OCI-LY3 (cell line): ENCODE data around the gene AMFR.

ENCODE experiments used
- H2AFZ ChIP-seq: fragments of 200-600, 300-600 bp; shearing (Covaris generic); 2 replicates; pipeline ENCODE4 v1.6.0; 2014; ENCODE audit warnings: antibody characterized with exemption, low read depth, low read length
- H3K27ac ChIP-seq: fragments of 200-600, 300-600 bp; sonication (generic); 2 replicates; pipeline ENCODE4 v1.5.1; 2014; ENCODE audit warnings: mild to moderate bottlenecking, low read length, moderate library complexity, mixed read lengths
- H3K27me3 ChIP-seq: fragments of 200-600, 300-600 bp; sonication (generic); 2 replicates; pipeline ENCODE4 v1.6.1; 2014; ENCODE audit warnings: low read depth, low read length, mixed read lengths
- H3K36me3 ChIP-seq: fragments of 200-600, 300-600 bp; sonication (generic); replicated peaks from 2 replicates; pipeline ENCODE3; 2014; ENCODE audit warnings: low read depth, low read length, mixed read lengths
- H3K4me1 ChIP-seq: fragments of 300-600, 200-600 bp; sonication (generic); 2 replicates; pipeline ENCODE4 v1.6.1; 2014; ENCODE audit warnings: low read length, mixed read lengths
- H3K4me2 ChIP-seq: fragments of 200-600, 300-600 bp; sonication (generic); 2 replicates; pipeline ENCODE4 v1.6.1; 2014; ENCODE audit warnings: low read length, mixed read lengths
- H3K4me3 ChIP-seq: fragments of 300-600, 200-600 bp; sonication (generic); 2 replicates; pipeline ENCODE4 v1.5.1; 2014; ENCODE audit warnings: antibody characterized with exemption, mild to moderate bottlenecking, low read length, moderate library complexity
- H3K79me2 ChIP-seq: fragments of 300-600, 200-600 bp; shearing (Covaris generic); 2 replicates; pipeline ENCODE4 v1.6.1; 2014; ENCODE audit warnings: mild to moderate bottlenecking, low read length, mixed read lengths
- H3K9ac ChIP-seq: fragments of 300-600, 200-600 bp; shearing (Covaris generic); 2 replicates; pipeline ENCODE4 v1.6.0; 2014; ENCODE audit warnings: mild to moderate bottlenecking, low read length, moderate library complexity
- H3K9me3 ChIP-seq: fragments of 200-600, 300-600 bp; shearing (Covaris generic); 2 replicates; pipeline ENCODE4 v1.6.1; 2014; ENCODE audit warnings: low read length, mixed read lengths; ENCODE audit not compliant: insufficient read depth
- H4K20me1 ChIP-seq: fragments of 200-600, 300-600 bp; sonication (generic); 2 replicates; pipeline ENCODE4 v1.6.1; 2016; ENCODE audit warnings: low read length, mixed read lengths; ENCODE audit not compliant: insufficient read depth
- EZH2phosphoT487 ChIP-seq: fragments of 200-600 bp; shearing (Covaris generic); IDR thresholded peaks from 2 replicates; pipeline ENCODE4 v1.6.1; 2018; ENCODE audit warnings: antibody characterized with exemption, mixed run types, low read depth
- TF ChIP-seq, protein P1 (sequence below): fragments of 200-600, 300-600 bp; sonication (generic); IDR thresholded peaks from 2 replicates; pipeline ENCODE4 v1.5.1; 2014; ENCODE audit warnings: antibody characterized with exemption, low read length, low read depth

Gene AMFR

GRCh38 chr16:56331915-56332314, 93.4 kb downstream of the AMFR start:
- Histone ChIP-seq H3K4me3 (no peak overlapping the region), H3K4me2 (no peak overlapping the region), H4K20me1 (no peaks in the 10 kb centered on the region), H3K27ac (no peak overlapping the region), H3K27me3 (no peaks in the 10 kb centered on the region), H3K36me3 (no peaks in the 10 kb centered on the region), H3K9me3 (no peaks in the 10 kb centered on the region), H3K4me1 (no peaks in the 10 kb centered on the region), H3K79me2 (no peaks in the 10 kb centered on the region), H2AFZ (no peak overlapping the region), H3K9ac (no peak overlapping the region)
- TF ChIP-seq, protein P1, sequence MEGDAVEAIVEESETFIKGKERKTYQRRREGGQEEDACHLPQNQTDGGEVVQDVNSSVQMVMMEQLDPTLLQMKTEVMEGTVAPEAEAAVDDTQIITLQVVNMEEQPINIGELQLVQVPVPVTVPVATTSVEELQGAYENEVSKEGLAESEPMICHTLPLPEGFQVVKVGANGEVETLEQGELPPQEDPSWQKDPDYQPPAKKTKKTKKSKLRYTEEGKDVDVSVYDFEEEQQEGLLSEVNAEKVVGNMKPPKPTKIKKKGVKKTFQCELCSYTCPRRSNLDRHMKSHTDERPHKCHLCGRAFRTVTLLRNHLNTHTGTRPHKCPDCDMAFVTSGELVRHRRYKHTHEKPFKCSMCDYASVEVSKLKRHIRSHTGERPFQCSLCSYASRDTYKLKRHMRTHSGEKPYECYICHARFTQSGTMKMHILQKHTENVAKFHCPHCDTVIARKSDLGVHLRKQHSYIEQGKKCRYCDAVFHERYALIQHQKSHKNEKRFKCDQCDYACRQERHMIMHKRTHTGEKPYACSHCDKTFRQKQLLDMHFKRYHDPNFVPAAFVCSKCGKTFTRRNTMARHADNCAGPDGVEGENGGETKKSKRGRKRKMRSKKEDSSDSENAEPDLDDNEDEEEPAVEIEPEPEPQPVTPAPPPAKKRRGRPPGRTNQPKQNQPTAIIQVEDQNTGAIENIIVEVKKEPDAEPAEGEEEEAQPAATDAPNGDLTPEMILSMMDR: no peak
- no peak for TF ChIP-seq EZH2phosphoT487

- no peaks in the 10 kb centered on the region for H3K9me3 ChIP-seq
These were observed 93.9 kb downstream of the AMFR start for GRCh38 chr16:56331399-56331798.

DNA sequence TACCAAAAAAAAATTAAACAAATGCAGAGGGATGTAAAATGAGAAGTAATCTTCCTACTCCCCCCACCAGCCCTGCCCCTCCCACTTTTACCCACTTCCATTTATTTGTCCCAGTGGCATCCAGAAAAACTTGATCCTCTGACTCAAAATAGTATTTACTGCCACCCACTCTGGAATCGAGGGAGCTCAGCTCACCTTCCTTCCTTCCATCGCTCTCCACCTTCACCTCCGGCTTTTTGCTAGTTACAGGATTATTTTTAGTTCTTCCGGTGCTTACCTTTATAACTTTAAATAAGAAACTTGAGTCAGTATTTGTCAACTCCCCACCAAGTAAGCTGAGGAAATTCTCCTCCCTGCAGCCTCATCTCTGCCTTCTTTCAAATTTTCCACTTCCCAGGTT, 94.9 kb downstream of the AMFR start:
- no peak for TF ChIP-seq EZH2phosphoT487
- TF ChIP-seq, protein P1: no peak
- no peak overlapping the region for H3K4me2 ChIP-seq
- no peak overlapping the region for H3K27ac ChIP-seq
- no peaks in the 10 kb centered on the region for H3K9me3 ChIP-seq
- H3K4me3 ChIP-seq: no peak overlapping the region
- no peak overlapping the region for H3K9ac ChIP-seq
- H3K36me3 ChIP-seq: no peaks in the 10 kb centered on the region
- H2AFZ ChIP-seq: no peak overlapping the region
- H3K79me2 ChIP-seq: no peaks in the 10 kb centered on the region
- no peaks in the 10 kb centered on the region for H3K27me3 ChIP-seq
- H4K20me1 ChIP-seq: no peaks in the 10 kb centered on the region
- H3K4me1 ChIP-seq: no peaks in the 10 kb centered on the region

More at GRCh38 chr16:56331399-56331798, 93.9 kb downstream of the AMFR start:
- no peak for TF ChIP-seq EZH2phosphoT487
- TF ChIP-seq, protein P1: no peak
- Histone ChIP-seq H3K36me3 (no peaks in the 10 kb centered on the region), H3K4me2 (no peak overlapping the region), H3K27me3 (no peaks in the 10 kb centered on the region), H3K4me3 (no peak overlapping the region), H3K9ac (no peak overlapping the region), H3K79me2 (no peaks in the 10 kb centered on the region), H3K27ac (no peak overlapping the region), H3K4me1 (no peaks in the 10 kb centered on the region), H4K20me1 (no peaks in the 10 kb centered on the region), H2AFZ (no peak overlapping the region)

GRCh38 chr16:56329887-56330286, 95.5 kb downstream of the AMFR start:
- H2AFZ ChIP-seq: no peak overlapping the region
- TF ChIP-seq, protein P1: no peak
- no peak for TF ChIP-seq EZH2phosphoT487
- no peak overlapping the region for H3K27ac ChIP-seq
- no peak overlapping the region for H3K4me2 ChIP-seq
- H3K4me3 ChIP-seq: no peak overlapping the region
- H3K27me3 ChIP-seq: no peaks in the 10 kb centered on the region
- H3K79me2 ChIP-seq: no peaks in the 10 kb centered on the region
- H3K36me3 ChIP-seq: no peaks in the 10 kb centered on the region
- no peaks in the 10 kb centered on the region for H4K20me1 ChIP-seq
- H3K4me1 ChIP-seq: no peaks in the 10 kb centered on the region
- no peak overlapping the region for H3K9ac ChIP-seq
- H3K9me3 ChIP-seq: no peaks in the 10 kb centered on the region
